GM21367 (cell line): Measurements from ENCODE around the gene ADGRV1.

Source experiments
- ATAC-seq: cut with Tn5 transposase; IDR thresholded peaks from one replicate; pipeline ENCODE4 v1.9.1; 2021; ENCODE audit not compliant: unreplicated experiment

Gene ADGRV1

GRCh38 chr5:91179018-91179417, 620.4 kb downstream of the ADGRV1 start:
- ATAC-seq: no peak

- no peak for ATAC-seq
Observed at GRCh38 chr5:91180506-91180905, 621.9 kb downstream of the ADGRV1 start.

GRCh38 chr5:91182763-91183162, 624.2 kb downstream of the ADGRV1 start:
- ATAC-seq: peak; percentile 87

GRCh38 chr5:91183743-91184142, 625.1 kb downstream of the ADGRV1 start:
- no peak for ATAC-seq

- no peak for ATAC-seq
Observed at GRCh38 chr5:91186101-91186500, 627.5 kb downstream of the ADGRV1 start.

- ATAC-seq: no peak
Observed at GRCh38 chr5:91187032-91187431, 628.4 kb downstream of the ADGRV1 start.

GRCh38 chr5:91188755-91189154, 630.2 kb downstream of the ADGRV1 start:
- no peak for ATAC-seq

- ATAC-seq: no peak
Observed at GRCh38 chr5:91189480-91190313, 631.1 kb downstream of the ADGRV1 start.

- ATAC-seq: no peak
Observed at GRCh38 chr5:91190314-91190690, 631.7 kb downstream of the ADGRV1 start.

- no peak for ATAC-seq
Observed at GRCh38 chr5:91194824-91195381, 636.3 kb downstream of the ADGRV1 start.

GRCh38 chr5:91200692-91201091, 642.1 kb downstream of the ADGRV1 start:
- ATAC-seq: no peak

GRCh38 chr5:91206103-91206502, 647.5 kb downstream of the ADGRV1 start:
- ATAC-seq: no peak

- no peak for ATAC-seq
Observed at GRCh38 chr5:91206734-91207133, 648.1 kb downstream of the ADGRV1 start.

GRCh38 chr5:91207248-91207647, 648.7 kb downstream of the ADGRV1 start:
- no peak for ATAC-seq

- ATAC-seq: no peak
Observed at GRCh38 chr5:91211997-91212713, 653.6 kb downstream of the ADGRV1 start.

GRCh38 chr5:91212714-91213092, 654.1 kb downstream of the ADGRV1 start:
- no peak for ATAC-seq
